ENCODE results near the gene CD248.

The CD248 gene

GRCh38 chr11:66333896-66334604 is 17.2 kb upstream of the CD248 start:
- H3K27ac ChIP-seq, result no peak overlapping the region
- TF ChIP-seq ZFX (IDR thresholded peaks at IDR 0.05; ENCODE audit: borderline replicate concordance) (no peak), CTCF (IDR thresholded peaks at IDR 0.05) (no peak)

- TF ChIP-seq CTCF (IDR thresholded peaks at IDR 0.05), result no peak
- TF ChIP-seq ZFX (IDR thresholded peaks at IDR 0.05; ENCODE audit: borderline replicate concordance), result no peak
- H3K27ac ChIP-seq, result no peak overlapping the region
Observed at GRCh38 chr11:66333220-66333877, 16.5 kb upstream of the CD248 start.

GRCh38 chr11:66332371-66333219 is 15.8 kb upstream of the CD248 start:
- no peak for TF ChIP-seq CTCF (IDR thresholded peaks at IDR 0.05)
- TF ChIP-seq ZFX (IDR thresholded peaks at IDR 0.05; ENCODE audit: borderline replicate concordance), result no peak
- no peak overlapping the region for H3K27ac ChIP-seq

- TF ChIP-seq ZFX (IDR thresholded peaks at IDR 0.05; ENCODE audit: borderline replicate concordance), result no peak
- TF ChIP-seq CTCF (IDR thresholded peaks at IDR 0.05), result no peak
- H3K27ac ChIP-seq, result no peak overlapping the region
Observed at GRCh38 chr11:66331542-66332370, 14.9 kb upstream of the CD248 start.

- no peak for TF ChIP-seq CTCF (IDR thresholded peaks at IDR 0.05)
- TF ChIP-seq ZFX (IDR thresholded peaks at IDR 0.05; ENCODE audit: borderline replicate concordance), result no peak
- H3K27ac ChIP-seq, result no peak overlapping the region
Observed at GRCh38 chr11:66330931-66331330, 14.1 kb upstream of the CD248 start.

- no peak overlapping the region for H3K27ac ChIP-seq
- no peak for TF ChIP-seq ZFX (IDR thresholded peaks at IDR 0.05; ENCODE audit: borderline replicate concordance)
- no peak for TF ChIP-seq CTCF (IDR thresholded peaks at IDR 0.05)
Observed at GRCh38 chr11:66329165-66329673, 12.4 kb upstream of the CD248 start.
